A549 (cell line): ENCODE data around the gene MYO1D. TPM values are rescaled to one million over a fixed set of nuclear protein-coding genes. Genes with fewer than 3 reads are reported as not detected.

Experiments
- ATAC-seq, 2 experiments: fragments of 200-7000 bp in 1 of 2; fragments of >200 bp in 1 of 2; cut with Nextera tagmentation in 1 of 2; cut with Tn5 transposase in 1 of 2; 3 replicates each; pipeline versions ENCODE4 v1.8.0 to v1.9.1; 2018 to 2020; ENCODE audit warnings: mild to moderate bottlenecking in 1 of 2, moderate library complexity in 1 of 2
- CTCF ChIA-PET: fragments of 300-600 bp; sonication (Branson Sonifier 250); formaldehyde crosslinking; extraction: SDS; loops from one replicate; lab custom pipeline; 2021; ENCODE audit warnings: antibody characterized with exemption, inconsistent platforms; lab: Yijun Ruan, JAX
- POLR2A ChIA-PET: fragments of 350-600 bp; formaldehyde crosslinking; extraction: SDS; loops from one replicate; lab custom pipeline; 2021; ENCODE audit warnings: antibody characterized with exemption, inconsistent platforms; lab: Yijun Ruan, JAX
- DNase-seq, 2 experiments: peaks; one replicate each; pipeline versions ENCODE4 v3.0.0 to v3.0.0-alpha.2; 2011 to 2016; ENCODE audit warnings: low read depth in 1 of 2, low spot score in 1 of 2
- FAIRE-seq: peaks from 2 replicates; lab custom pipeline; 2011; peaks lifted over from hg19 to GRCh38; lab: Jason Lieb, UNC
- H3K27ac ChIP-seq, 2 experiments: fragments of >200 bp; sonication (Bioruptor Twin); formaldehyde crosslinking; 3 replicates each; pipeline ENCODE4 v1.5.1; 2016 to 2017
- H3K4me1 ChIP-seq: fragments of >200 bp; sonication (Bioruptor Twin); formaldehyde crosslinking; 3 replicates; pipeline ENCODE4 v1.6.1; 2016
- H3K4me2 ChIP-seq: fragments of >200 bp; sonication (Bioruptor Twin); formaldehyde crosslinking; 3 replicates; pipeline ENCODE4 v1.6.1; 2016
- H3K4me3 ChIP-seq: fragments of >200 bp; sonication (Bioruptor Twin); formaldehyde crosslinking; 3 replicates; pipeline ENCODE4 v1.5.1; 2016
- H3K9me3 ChIP-seq: fragments of >200 bp; sonication (Bioruptor Twin); formaldehyde crosslinking; 3 replicates; pipeline ENCODE4 v1.6.1; 2016
- CBX2 ChIP-seq: fragments of 200-600 bp; sonication (generic); IDR thresholded peaks from 2 replicates; pipeline ENCODE4 v1.6.1; 2016; ENCODE audit warnings: low read depth, mild to moderate bottlenecking, borderline replicate concordance
- CHD2 ChIP-seq: fragments of 150-350 bp; IDR thresholded peaks from 2 replicates; pipeline ENCODE4 v1.6.1; 2014; ENCODE audit warnings: low read length; ENCODE audit not compliant: partially characterized antibody
- CTCF ChIP-seq: fragments of >200 bp; sonication (Bioruptor Twin); formaldehyde crosslinking; IDR thresholded peaks from 3 replicates; pipeline ENCODE4 v1.5.1; 2016
- E2F6 ChIP-seq: IDR thresholded peaks from 2 replicates; pipeline ENCODE4 v1.6.1; 2012; ENCODE audit warnings: low read depth, borderline replicate concordance
- EP300 ChIP-seq, 2 experiments: fragments of >200 bp; sonication (Bioruptor Twin); formaldehyde crosslinking; IDR thresholded peaks; 2 replicates in 1 of 2; 3 replicates in 1 of 2; pipeline ENCODE4 v1.6.1; 2016 to 2017
- FOSB ChIP-seq: fragments of 250-450 bp; sonication (Bioruptor Pico); IDR thresholded peaks from 2 replicates; pipeline ENCODE4 v1.5.0; 2020; ENCODE audit warnings: mild to moderate bottlenecking, moderate library complexity
- HOXB13 ChIP-seq: fragments of 250-450 bp; sonication (Bioruptor Pico); IDR thresholded peaks from 2 replicates; pipeline ENCODE4 v1.5.0; 2020; ENCODE audit warnings: low read depth, mild to moderate bottlenecking, moderate library complexity
- HOXB5 ChIP-seq: fragments of 250-450 bp; sonication (Bioruptor Pico); IDR thresholded peaks from 2 replicates; pipeline ENCODE4 v1.5.0; 2020; ENCODE audit warnings: mild to moderate bottlenecking, moderate library complexity
- JUN ChIP-seq, 2 experiments: fragments of >200 bp; sonication (Bioruptor Twin); formaldehyde crosslinking; IDR thresholded peaks; 2 replicates in 1 of 2; 3 replicates in 1 of 2; pipeline ENCODE4 v1.6.1; 2016 to 2017
- MAFK ChIP-seq: fragments of 450-650 bp; IDR thresholded peaks from 2 replicates; pipeline ENCODE4 v1.6.1; 2014; ENCODE audit not compliant: partially characterized antibody
- NR3C1 ChIP-seq: fragments of >200 bp; sonication (Bioruptor Twin); formaldehyde crosslinking; IDR thresholded peaks from 3 replicates; pipeline ENCODE4 v1.6.1; 2017
- RFX5 ChIP-seq: fragments of 450-650 bp; IDR thresholded peaks from 2 replicates; pipeline ENCODE4 v1.7.1; 2014; ENCODE audit warnings: antibody characterized with exemption, mild to moderate bottlenecking, moderate library complexity
- RNF2 ChIP-seq: fragments of 200-600 bp; sonication (generic); IDR thresholded peaks from 2 replicates; pipeline ENCODE4 v1.6.1; 2016; ENCODE audit warnings: low read depth, mild to moderate bottlenecking, antibody characterized with exemption, moderate library complexity, borderline replicate concordance
- ZC3H11A ChIP-seq: fragments of 450-650 bp; IDR thresholded peaks from 2 replicates; pipeline ENCODE4 v1.6.1; 2014; ENCODE audit warnings: antibody characterized with exemption, mild to moderate bottlenecking
- ZFP36 ChIP-seq: fragments of 450-650 bp; IDR thresholded peaks from 2 replicates; pipeline ENCODE4 v1.6.1; 2014; ENCODE audit warnings: borderline replicate concordance; ENCODE audit not compliant: partially characterized antibody
- ZSCAN20 ChIP-seq: fragments of 250-450 bp; sonication (Bioruptor Pico); IDR thresholded peaks from 2 replicates; pipeline ENCODE4 v1.8.0; 2022; ENCODE audit warnings: mild to moderate bottlenecking, moderate library complexity
- WGBS: methylation state at CpG from one replicate; pipeline ENCODE4 v1.1.6; 2017; ENCODE audit errors: missing lambda C conversion rate; 5-methylcytosine and 5-hydroxymethylcytosine counted together
- polyA plus RNA-seq, 4 experiments: library from polyadenylated mRNA; depleted of rRNA in 3 of 4; stranded (reverse); fragments of >200 nt; fragmentation: RNase III in 1 of 4; extraction: RNeasy Plus Mini Kit Qiagen cat#74134 plus additional on column Dnase treatment in 1 of 4; gene quantifications; 2 replicates in 3 of 4; 3 replicates in 1 of 4; pipeline ENCODE4 v1.2.3, GENCODE V29; 2011 to 2017

Gene MYO1D
- polyA plus RNA-seq, 2 of the 4 experiments (the other 2 are of a cell fraction): 2.8 to 4.2 TPM

- ChIA-PET CTCF (interaction anchor here (1.0 kb wide), 1 partner anchor 96 kb away, joined by 3 read pairs; no protein-coding TSS in a partner anchor), POLR2A (no interaction called here)
- Histone ChIP-seq H3K27ac (no peak overlapping the region), H3K4me1 (no peaks in the 10 kb centered on the region), H3K4me2 (no peak overlapping the region), H3K4me3 (no peak overlapping the region), H3K9me3 (no peaks in the 10 kb centered on the region)
- DNase-seq (no peak), ATAC-seq (no peak), FAIRE-seq (no peak)
- TF ChIP-seq E2F6 (no peak), CTCF (no peak), ZSCAN20 (no peak), RNF2 (no peak), NR3C1 (no peak), HOXB5 (CRISPR knock-in tag) (no peak), EP300 (IDR thresholded peaks at IDR 0.05) (no peak)
- WGBS: 74% methylated on average over 15 of the region's 15 CpGs
Measured at GRCh38 chr17:32627239-32627996, 249.5 kb downstream of the MYO1D start.

GRCh38 chr17:32626379-32626791 is 250.5 kb downstream of the MYO1D start:
- 37% methylated on average over 6 of the region's 6 CpGs for WGBS
- Histone ChIP-seq H3K9me3 (no peaks in the 10 kb centered on the region), H3K4me2 (no peak overlapping the region), H3K4me3 (no peak overlapping the region), H3K27ac (no peak overlapping the region), H3K4me1 (no peaks in the 10 kb centered on the region)
- ChIA-PET CTCF (interaction anchor here (1.3 kb wide), 1 partner anchor 33 kb away, joined by 5 read pairs; no protein-coding TSS in a partner anchor), POLR2A (no interaction called here)
- DNase-seq: no peak
- no peak for ATAC-seq
- peak; percentile 18 for FAIRE-seq
- TF ChIP-seq ZFP36: no peak
- peak; percentile 28 for TF ChIP-seq MAFK

- DNase-seq (no peak), FAIRE-seq (no peak)
- POLR2A ChIA-PET: no interaction called here
- Histone ChIP-seq H3K4me3 (no peak overlapping the region), H3K4me2 (no peak overlapping the region), H3K9me3 (no peaks in the 10 kb centered on the region)
- TF ChIP-seq JUN (IDR thresholded peaks at IDR 0.05) (no peak), CTCF (no peak), HOXB13 (CRISPR knock-in tag) (no peak), ZC3H11A (no peak), CHD2 (no peak), FOSB (CRISPR knock-in tag) (no peak), RFX5 (no peak), CBX2 (no peak)
- TF ChIP-seq, all 56 proteins: peak for 0
- H3K4me1 ChIP-seq: no peaks in the 10 kb centered on the region
- peak in 1 of 2 experiments; percentile 25; a peak in 1 of 6 replicates for ATAC-seq
- WGBS: 40% methylated on average over 7 of the region's 7 CpGs
- H3K27ac ChIP-seq: no peak overlapping the region
- CTCF ChIA-PET: interaction anchor here (1.3 kb wide), 1 partner anchor 33 kb away, joined by 5 read pairs; no protein-coding TSS in a partner anchor
Measured at GRCh38 chr17:32625971-32626370, 251.0 kb downstream of the MYO1D start.
